K562 (cell line): Measurements from ENCODE around the gene SEMA6B. TPM values are rescaled to one million over a fixed set of nuclear protein-coding genes. Genes with fewer than 3 reads are reported as not detected.

Source experiments
- BCL6 ChIP-seq: fragments of 250-450 bp; sonication (Bioruptor Pico); IDR thresholded peaks from 2 replicates; pipeline ENCODE4 v1.4.0; 2020
- C11orf30 ChIP-seq: fragments of 450-650 bp; IDR thresholded peaks from 2 replicates; pipeline ENCODE4 v1.6.1; 2016; ENCODE audit warnings: low read depth, mild to moderate bottlenecking
- CBFA2T2 ChIP-seq: fragments of 450-650 bp; conservative IDR thresholded peaks from 2 replicates; pipeline ENCODE4 v1.6.1; 2017; ENCODE audit warnings: mild to moderate bottlenecking
- FUS ChIP-seq: fragments of 200-400 bp; formaldehyde crosslinking; optimal IDR thresholded peaks from 2 replicates; pipeline ENCODE3; 2017; ENCODE audit warnings: low read depth, low read length
- GTF2B ChIP-seq: IDR thresholded peaks from 2 replicates; pipeline ENCODE4 v1.6.1; 2011; ENCODE audit not compliant: insufficient read length; ENCODE audit errors: extremely low read depth
- HNRNPH1 ChIP-seq: fragments of 200-400 bp; formaldehyde crosslinking; optimal IDR thresholded peaks from 2 replicates; pipeline ENCODE3; 2017; ENCODE audit warnings: low read depth, mild to moderate bottlenecking, low read length, moderate library complexity
- RBM22 ChIP-seq: fragments of 200-400 bp; formaldehyde crosslinking; IDR thresholded peaks from 2 replicates; pipeline ENCODE4 v1.6.1; 2018; ENCODE audit warnings: low read length, low read depth; ENCODE audit not compliant: poor library complexity, severe bottlenecking
- RERE ChIP-seq: sonication (generic); formaldehyde crosslinking; IDR thresholded peaks from 2 replicates; pipeline ENCODE4 v1.8.0; 2023; ENCODE audit warnings: missing genetic modification reagents, mild to moderate bottlenecking, borderline replicate concordance
- SP2 ChIP-seq: IDR thresholded peaks from 2 replicates; pipeline ENCODE4 v1.6.1; 2011; ENCODE audit warnings: mild to moderate bottlenecking, low read depth, low read length, moderate library complexity; ENCODE audit not compliant: poor library complexity, severe bottlenecking; ENCODE audit errors: extremely low read depth
- SRF ChIP-seq, 2 experiments: fragments of 250-450, 450-650 bp in 1 of 2; sonication (Bioruptor Pico) in 1 of 2; sonication (generic) in 1 of 2; formaldehyde crosslinking; IDR thresholded peaks; 2 replicates each; pipeline versions ENCODE4 v1.5.0 to v1.5.1; 2020 to 2022; ENCODE audit warnings: mild to moderate bottlenecking in 1 of 2, missing genetic modification reagents in 1 of 2
- ZNF174 ChIP-seq: fragments of 250-450 bp; sonication (Bioruptor Pico); IDR thresholded peaks from 2 replicates; pipeline ENCODE4 v1.4.0; 2020; ENCODE audit warnings: mild to moderate bottlenecking
- ZNF77 ChIP-seq: fragments of 250-450 bp; sonication (Bioruptor Pico); IDR thresholded peaks from 2 replicates; pipeline ENCODE4 v1.5.0; 2020
- polyA plus RNA-seq, 8 experiments: library from polyadenylated mRNA; depleted of rRNA in 4 of 8; stranded (reverse) in 5 of 8; unstranded in 3 of 8; fragments of >200 nt; fragmentation: Nextera tagmentation in 2 of 8; fragmentation: Illumina TruSeq in 1 of 8; extraction: Ambion mirVana in 2 of 8; extraction: Trizol in 1 of 8; gene quantifications; 2 replicates each; pipeline versions ENCODE4 v1.2.1 to v1.2.3, GENCODE V29; 2011 to 2014; ENCODE audit warnings: inconsistent platforms in 1 of 8, missing spikeins in 1 of 8
- total RNA-seq, 7 experiments: library from RNA; depleted of rRNA in 6 of 7; stranded (reverse); fragments of >200 nt in 6 of 7; fragmentation: Illumina TruSeq in 2 of 7; extraction: Trizol in 2 of 7; gene quantifications; 2 replicates each; pipeline versions ENCODE4 v1.2.1 to v1.2.3, GENCODE V29; 2011 to 2021; ENCODE audit warnings: low replicate concordance in 1 of 7

Gene SEMA6B
- total and polyA plus RNA-seq, 9 of the 15 experiments (the other 6 are each of a cell fraction or from before 2014, with no cell fraction given), result 0.65 to 4.6 (median 2.5) TPM; not detected in 2

GRCh38 chr19:4501691-4502090, 57.8 kb downstream of the SEMA6B start (continued):
- TF ChIP-seq RERE (CRISPR knock-in tag) (no peak), FUS (no peak), RBM22 (no peak), SRF (CRISPR knock-in tag; IDR thresholded peaks at IDR 0.05) (no peak), ZNF77 (CRISPR knock-in tag) (no peak), ZNF174 (no peak), SP2 (no peak), GTF2B (no peak), CBFA2T2 (no peak), C11orf30 (no peak), BCL6 (CRISPR knock-in tag) (no peak), HNRNPH1 (no peak)
- TF ChIP-seq, all 486 proteins: peak for 0
